Right atrium auricular region (tissue), 2 donors: ENCODE results near the gene MAML1. TPM values are rescaled to one million over a fixed set of nuclear protein-coding genes. Genes with fewer than 3 reads are reported as not detected.

Source experiments
- DNase-seq: peaks from one replicate; pipeline ENCODE4 v3.0.0-alpha.2; 2019; ENCODE audit warnings: low spot score
- H3K27ac ChIP-seq, 2 donors: fragments of 200-600 bp; sonication (generic); 1 replicate in 1 of 2; 2 replicates in 1 of 2; pipeline ENCODE4 v1.5.1; 2016 to 2019
- H3K27me3 ChIP-seq, 2 donors: fragments of 200-600 bp; sonication (generic); one replicate each; pipeline versions ENCODE4 v1.5.1 to v1.6.0; 2017 to 2019
- H3K36me3 ChIP-seq: fragments of 200-600 bp; sonication (generic); one replicate; pipeline ENCODE4 v1.5.1; 2016
- H3K4me1 ChIP-seq, 2 donors: fragments of 200-600 bp; sonication (generic); one replicate each; pipeline versions ENCODE4 v1.5.1 to v1.6.0; 2017 to 2019
- H3K4me3 ChIP-seq, 2 donors: fragments of 200-600 bp; sonication (generic); 1 replicate in 1 of 2; 2 replicates in 1 of 2; pipeline ENCODE4 v1.5.1; 2017 to 2019; ENCODE audit warnings: mild to moderate bottlenecking in 1 of 2, moderate library complexity in 1 of 2
- H3K9me3 ChIP-seq, 2 donors: fragments of 200-600 bp; sonication (generic); one replicate each; pipeline ENCODE4 v1.5.1; 2019
- CTCF ChIP-seq, 2 donors: fragments of 200-600 bp; sonication (generic); IDR thresholded peaks; one replicate each; pipeline ENCODE4 v1.5.1; 2019; ENCODE audit warnings: antibody characterized with exemption in 2 of 2
- total RNA-seq, 2 donors: library from RNA; depleted of rRNA; stranded (reverse); fragments of >200 nt; gene quantifications; one replicate each; pipeline ENCODE4 v1.1.0, GENCODE V29; 2016

Gene MAML1
- total RNA-seq, 2 donors from 2014 or later: 10.8 to 16.6 TPM

DNA sequence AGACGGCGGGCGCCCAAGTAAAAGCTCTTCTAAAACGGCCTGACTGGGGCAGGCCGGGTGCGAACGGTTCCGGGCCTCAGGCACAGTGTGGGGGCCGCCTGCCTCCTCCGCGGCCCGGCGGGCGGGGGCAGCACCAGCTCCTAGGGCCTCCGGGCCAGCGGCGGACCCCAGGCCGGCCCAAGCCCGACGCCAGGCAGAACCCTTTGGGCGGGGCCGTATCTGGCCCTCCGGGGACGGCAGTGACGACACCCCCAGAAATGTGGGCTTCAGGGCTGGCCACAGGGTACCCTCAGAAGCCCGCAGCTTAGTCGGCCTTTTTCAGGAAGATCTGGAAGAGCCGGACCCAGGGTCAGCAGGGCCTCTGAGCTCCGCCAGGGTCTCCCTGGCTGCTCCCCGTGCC is 65.1 kb downstream of the MAML1 start:
- H3K27me3 ChIP-seq: no peaks in the 10 kb centered on the region
- H3K27ac ChIP-seq: no peak overlapping the region
- peaks cover 42% of the 10 kb centered on the region for H3K36me3 ChIP-seq
- no peak for TF ChIP-seq CTCF (IDR thresholded peaks at IDR 0.05)
- H3K4me1 ChIP-seq: peaks cover 0 to 49% of the 10 kb centered on the region in 2 donors
- no peak for DNase-seq
- no peaks in the 10 kb centered on the region for H3K9me3 ChIP-seq
- H3K4me3 ChIP-seq: no peak overlapping the region

GRCh38 chr5:179798144-179798770 is 65.6 kb downstream of the MAML1 start:
- no peak for TF ChIP-seq CTCF (IDR thresholded peaks at IDR 0.05)
- H3K27ac ChIP-seq: no peak overlapping the region
- no peak overlapping the region for H3K4me3 ChIP-seq
- peaks cover 42% of the 10 kb centered on the region for H3K36me3 ChIP-seq
- peaks cover 0 to 49% of the 10 kb centered on the region in 2 donors for H3K4me1 ChIP-seq
- no peaks in the 10 kb centered on the region for H3K9me3 ChIP-seq
- no peaks in the 10 kb centered on the region for H3K27me3 ChIP-seq
- DNase-seq: no peak

GRCh38 chr5:179798771-179799643 is 66.4 kb downstream of the MAML1 start:
- no peak for DNase-seq
- no peaks in the 10 kb centered on the region for H3K9me3 ChIP-seq
- H3K36me3 ChIP-seq: peaks cover 42% of the 10 kb centered on the region
- no peak for TF ChIP-seq CTCF (IDR thresholded peaks at IDR 0.05)
- H3K27me3 ChIP-seq: no peaks in the 10 kb centered on the region
- no peak overlapping the region for H3K27ac ChIP-seq
- H3K4me3 ChIP-seq: no peak overlapping the region
- H3K4me1 ChIP-seq: peaks cover 0 to 49% of the 10 kb centered on the region in 2 donors

DNA sequence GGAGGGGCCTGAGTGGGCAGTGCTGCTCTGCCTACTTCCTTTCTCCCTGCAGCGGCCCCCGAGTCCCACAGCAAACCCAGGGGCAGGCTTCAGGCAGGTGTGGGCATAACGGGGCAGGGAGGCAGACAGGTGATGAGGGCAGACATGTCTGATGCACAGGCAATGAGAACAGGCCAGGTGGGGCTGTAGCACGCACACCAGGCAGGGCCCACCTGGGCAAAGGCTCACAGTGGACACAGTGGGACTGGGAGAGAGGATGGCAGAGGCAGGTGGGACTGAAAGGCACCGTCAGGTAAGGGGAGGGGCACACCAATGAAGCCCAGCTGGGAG is 67.0 kb downstream of the MAML1 start:
- Histone ChIP-seq H3K4me3 (no peak overlapping the region), H3K27ac (no peak overlapping the region), H3K9me3 (no peaks in the 10 kb centered on the region), H3K27me3 (no peaks in the 10 kb centered on the region), H3K4me1 (peaks cover 0 to 49% of the 10 kb centered on the region in 2 donors), H3K36me3 (peaks cover 42% of the 10 kb centered on the region)
- TF ChIP-seq CTCF (IDR thresholded peaks at IDR 0.05): no peak
- DNase-seq: no peak

- H3K27me3 ChIP-seq: no peaks in the 10 kb centered on the region
- H3K27ac ChIP-seq: no peak overlapping the region
- no peaks in the 10 kb centered on the region for H3K9me3 ChIP-seq
- H3K36me3 ChIP-seq: peaks cover 42% of the 10 kb centered on the region
- H3K4me3 ChIP-seq: no peak overlapping the region
- H3K4me1 ChIP-seq: peaks cover 0 to 49% of the 10 kb centered on the region in 2 donors
- TF ChIP-seq CTCF (IDR thresholded peaks at IDR 0.05): no peak
- DNase-seq: no peak
These were observed 67.6 kb downstream of the MAML1 start for GRCh38 chr5:179800071-179800695.
